Measurements from ENCODE around the gene PLAC9.

PLAC9 gene

GRCh38 chr10:80160361-80161320 lies 28.1 kb downstream of the PLAC9 start:
- DNase-seq (ENCODE audit: low spot score) = no peak

GRCh38 chr10:80161321-80162083 lies 29.0 kb downstream of the PLAC9 start:
- peak; percentile 14 for DNase-seq (ENCODE audit: low spot score)

- no peak for DNase-seq (ENCODE audit: low spot score)
These were observed 31.3 kb downstream of the PLAC9 start for GRCh38 chr10:80163741-80164341.

- no peak for DNase-seq (ENCODE audit: low spot score)
These were observed 32.1 kb downstream of the PLAC9 start for GRCh38 chr10:80164596-80164995.

GRCh38 chr10:80165173-80165572 lies 32.6 kb downstream of the PLAC9 start:
- no peak for DNase-seq (ENCODE audit: low spot score)

- no peak for DNase-seq (ENCODE audit: low spot score)
These were observed 34.3 kb downstream of the PLAC9 start for GRCh38 chr10:80166581-80167470.

GRCh38 chr10:80167471-80168161 lies 35.1 kb downstream of the PLAC9 start:
- DNase-seq (ENCODE audit: low spot score) = no peak

GRCh38 chr10:80168162-80168511 lies 35.6 kb downstream of the PLAC9 start:
- no peak for DNase-seq (ENCODE audit: low spot score)

- peak; percentile 21 for DNase-seq (ENCODE audit: low spot score)
These were observed 36.3 kb downstream of the PLAC9 start for GRCh38 chr10:80168679-80169380.

- no peak for DNase-seq (ENCODE audit: low spot score)
These were observed 37.5 kb downstream of the PLAC9 start for GRCh38 chr10:80170026-80170425.

GRCh38 chr10:80170641-80171040 lies 38.1 kb downstream of the PLAC9 start:
- DNase-seq (ENCODE audit: low spot score) = no peak

GRCh38 chr10:80171248-80171660 lies 38.7 kb downstream of the PLAC9 start:
- DNase-seq (ENCODE audit: low spot score) = no peak

- DNase-seq (ENCODE audit: low spot score) = no peak
These were observed 40.4 kb downstream of the PLAC9 start for GRCh38 chr10:80172896-80173295.

- DNase-seq (ENCODE audit: low spot score) = no peak
These were observed 40.9 kb downstream of the PLAC9 start for GRCh38 chr10:80173466-80173865.

GRCh38 chr10:80174641-80175395 lies 42.3 kb downstream of the PLAC9 start:
- no peak for DNase-seq (ENCODE audit: low spot score)

GRCh38 chr10:80176526-80176925 lies 44.0 kb downstream of the PLAC9 start:
- DNase-seq (ENCODE audit: low spot score) = no peak

GRCh38 chr10:80177781-80178636 lies 45.5 kb downstream of the PLAC9 start:
- DNase-seq (ENCODE audit: low spot score) = no peak

- no peak for DNase-seq (ENCODE audit: low spot score)
These were observed 50.5 kb downstream of the PLAC9 start for GRCh38 chr10:80182986-80183385.

GRCh38 chr10:80183436-80183835 lies 50.9 kb downstream of the PLAC9 start:
- no peak for DNase-seq (ENCODE audit: low spot score)

Measured in CD4-positive, alpha-beta T cell treated with Interleukin-6 at 100 ng/mL for 8 hours (primary cell).